SK-N-SH (cell line): ENCODE results near the gene TP73. TPM values are rescaled to one million over a fixed set of nuclear protein-coding genes. Genes with fewer than 3 reads are reported as not detected.
A peak's percentile ranks its signal among the peaks of the same experiment; 100 is the strongest.
"Not testable (repeated sequence)": the region's sequence is repeated elsewhere in the genome, so short reads cannot be mapped to it uniquely, and the experiment has no call there.

Experiments used
- CTCF ChIA-PET: fragments of 300-600, 350-600 bp; formaldehyde crosslinking; extraction: SDS; loops from one replicate; lab custom pipeline; 2021; lab: Yijun Ruan, JAX
- POLR2A ChIA-PET: fragments of 350-600 bp; sonication (Branson Sonifier 250); formaldehyde crosslinking; extraction: SDS; loops from one replicate; lab custom pipeline; 2020; ENCODE audit warnings: antibody characterized with exemption, inconsistent platforms; lab: Yijun Ruan, JAX
- DNase-seq: peaks from one replicate; pipeline ENCODE4 v3.0.0; 2012
- H2AFZ ChIP-seq: fragments of 200-600 bp; sonication (generic); 2 replicates; pipeline ENCODE4 v1.8.1; 2016; ENCODE audit warnings: antibody characterized with exemption, mild to moderate bottlenecking, low read depth
- H3F3A ChIP-seq: fragments of 200-600 bp; sonication (generic); replicated peaks from 2 replicates; pipeline ENCODE3; 2016; ENCODE audit warnings: antibody characterized with exemption, mild to moderate bottlenecking; ENCODE audit not compliant: insufficient read depth
- H3K27ac ChIP-seq, 2 experiments: fragments of 200-500 bp in 1 of 2; fragments of 200-600 bp in 1 of 2; sonication (Bioruptor generic) in 1 of 2; sonication (generic), shearing (Covaris generic) in 1 of 2; 2 replicates each; pipeline versions ENCODE4 v1.5.1 to v1.6.1; 2014 to 2016; ENCODE audit warnings: low read depth in 2 of 2, inconsistent platforms in 1 of 2, low read length in 1 of 2, mild to moderate bottlenecking in 1 of 2, mixed read lengths in 1 of 2
- H3K27me3 ChIP-seq: fragments of 200-600 bp; sonication (generic), shearing (Covaris generic); 2 replicates; pipeline ENCODE4 v1.6.1; 2016; ENCODE audit warnings: mixed run types; ENCODE audit not compliant: insufficient read depth
- H3K36me3 ChIP-seq, 2 experiments: fragments of 200-500 bp in 1 of 2; fragments of 200-600 bp in 1 of 2; sonication (Bioruptor generic) in 1 of 2; sonication (generic) in 1 of 2; replicated peaks in 1 of 2; 2 replicates each; pipeline versions ENCODE3 to v1.5.1; 2014 to 2016; ENCODE audit warnings: low read length in 1 of 2, mild to moderate bottlenecking in 1 of 2; ENCODE audit not compliant: insufficient read depth in 2 of 2, control insufficient read depth in 1 of 2
- H3K4me1 ChIP-seq, 2 experiments: fragments of 200-500 bp in 1 of 2; fragments of 200-600 bp in 1 of 2; sonication (Bioruptor generic) in 1 of 2; sonication (generic), shearing (Covaris generic) in 1 of 2; 2 replicates each; pipeline versions ENCODE4 v1.5.1 to v1.6.1; 2014 to 2016; ENCODE audit warnings: low read depth in 1 of 2, low read length in 1 of 2, mixed run types in 1 of 2; ENCODE audit not compliant: insufficient read depth in 2 of 2, control insufficient read depth in 1 of 2
- H3K4me2 ChIP-seq: fragments of 200-600 bp; sonication (generic), shearing (Covaris generic); 2 replicates; pipeline ENCODE4 v1.6.1; 2017; ENCODE audit warnings: mixed run types
- H3K4me3 ChIP-seq, 2 experiments: fragments of 200-500 bp in 1 of 2; fragments of 200-600 bp in 1 of 2; sonication (Bioruptor generic) in 1 of 2; sonication (generic), shearing (Covaris generic) in 1 of 2; 2 replicates each; pipeline versions ENCODE4 v1.5.1 to v1.8.1; 2014 to 2016; ENCODE audit warnings: low read depth in 2 of 2, inconsistent platforms in 1 of 2, low read length in 1 of 2, mild to moderate bottlenecking in 1 of 2, mixed read lengths in 1 of 2, moderate library complexity in 1 of 2
- H3K79me2 ChIP-seq: fragments of 200-600 bp; sonication (generic); 2 replicates; pipeline ENCODE4 v1.8.1; 2017; ENCODE audit warnings: mild to moderate bottlenecking; ENCODE audit not compliant: insufficient read depth
- H3K9ac ChIP-seq: fragments of 200-600 bp; sonication (generic); 2 replicates; pipeline ENCODE4 v1.6.1; 2017; ENCODE audit warnings: mixed run types
- H3K9me2 ChIP-seq: fragments of 200-600 bp; sonication (generic); 2 replicates; pipeline ENCODE4 v1.6.1; 2017; ENCODE audit warnings: mixed run types
- H3K9me3 ChIP-seq: fragments of 200-600 bp; sonication (generic); 2 replicates; pipeline ENCODE4 v1.6.1; 2017; ENCODE audit warnings: mixed run types, mild to moderate bottlenecking, moderate library complexity
- H4K20me1 ChIP-seq: fragments of 200-600 bp; sonication (generic); 2 replicates; pipeline ENCODE4 v1.6.1; 2017; ENCODE audit warnings: mild to moderate bottlenecking, mixed run types; ENCODE audit not compliant: insufficient read depth
- EZH2phosphoT487 ChIP-seq: fragments of 200-600 bp; sonication (generic); IDR thresholded peaks from 2 replicates; pipeline ENCODE4 v1.6.1; 2017; ENCODE audit warnings: low read depth, mixed run types, mild to moderate bottlenecking, antibody characterized with exemption, moderate library complexity, borderline replicate concordance
- FOSL2 ChIP-seq: IDR thresholded peaks from 2 replicates; pipeline ENCODE4 v1.4.0; 2012; ENCODE audit warnings: low read depth, mild to moderate bottlenecking, moderate library complexity, borderline replicate concordance
- GABPA ChIP-seq: IDR thresholded peaks from 2 replicates; pipeline ENCODE4 v1.4.0; 2012; ENCODE audit warnings: low read depth, mild to moderate bottlenecking
- NFIC ChIP-seq: IDR thresholded peaks from 2 replicates; pipeline ENCODE4 v1.4.0; 2012; ENCODE audit warnings: borderline replicate concordance
- PBX3 ChIP-seq: IDR thresholded peaks from 2 replicates; pipeline ENCODE4; 2012
- POLR2AphosphoS5 ChIP-seq: IDR thresholded peaks from 2 replicates; pipeline ENCODE4 v1.6.1; 2012; ENCODE audit warnings: low read depth, low read length
- RAD21 ChIP-seq: IDR thresholded peaks from 2 replicates; pipeline ENCODE4 v1.6.1; 2012; ENCODE audit warnings: mild to moderate bottlenecking, low read length
- RFX5 ChIP-seq: IDR thresholded peaks from 2 replicates; pipeline ENCODE4 v1.6.1; 2012; ENCODE audit warnings: mild to moderate bottlenecking, improper control_type of control experiment, low read length
- RXRA ChIP-seq: IDR thresholded peaks from 2 replicates; pipeline ENCODE4 v1.4.0; 2012; ENCODE audit warnings: low read depth, mild to moderate bottlenecking, borderline replicate concordance
- SMC3 ChIP-seq: IDR thresholded peaks from 2 replicates; pipeline ENCODE4 v1.6.1; 2012; ENCODE audit warnings: low read depth, low read length, improper control_type of control experiment
- WGBS: methylation state at CpG from one replicate; pipeline ENCODE4 v1.1.6; 2017; ENCODE audit warnings: low lambda C conversion rate; 5-methylcytosine and 5-hydroxymethylcytosine counted together
- polyA plus RNA-seq, 3 experiments: library from polyadenylated mRNA; depleted of rRNA; stranded (reverse); fragments of >200 nt; gene quantifications; 2 replicates each; pipeline ENCODE4 v1.2.3, GENCODE V29; 2012
- TF ChIP-seq, protein P1 (sequence below): fragments of 200-600 bp; sonication (generic); IDR thresholded peaks from 2 replicates; pipeline ENCODE4 v1.6.1; 2017; ENCODE audit warnings: antibody characterized with exemption, mild to moderate bottlenecking, moderate library complexity
- TF ChIP-seq, protein P2 (sequence below): IDR thresholded peaks from 2 replicates; pipeline ENCODE4 v1.6.1; 2012; ENCODE audit warnings: mild to moderate bottlenecking, low read depth, low read length, moderate library complexity
- TF ChIP-seq, protein P3 (sequence below): fragments of 150-350 bp; IDR thresholded peaks from 2 replicates; pipeline ENCODE4 v1.6.1; 2017; ENCODE audit warnings: antibody characterized with exemption, low read length, low read depth, borderline replicate concordance
- TF ChIP-seq, protein P4 (sequence below): IDR thresholded peaks from 2 replicates; pipeline ENCODE4 v1.4.0; 2012; ENCODE audit warnings: low read depth, borderline replicate concordance

TP73 gene
- polyA plus RNA-seq, 1 of the 3 experiments (the other 2 are of a cell fraction): 0.64 TPM

GRCh38 chr1:3724416-3725030 is 72.2 kb downstream of the TP73 start:
- peak overlapping the region in 1 of 2 experiments; percentile 29; a peak in 1 of 4 replicates for H3K4me3 ChIP-seq
- H2AFZ ChIP-seq, H3K4me2 ChIP-seq, H3K27ac ChIP-seq, H3K9me2 ChIP-seq, H3K9ac ChIP-seq, H4K20me1 ChIP-seq, POLR2A ChIA-PET, H3K79me2 ChIP-seq, H3K27me3 ChIP-seq, H3F3A ChIP-seq, H3K9me3 ChIP-seq, H3K36me3 ChIP-seq: not testable (repeated sequence)
- H3K4me1 ChIP-seq: peaks cover 0 to 32% of the 10 kb centered on the region in 2 experiments; a peak in 1 of 4 replicates
- DNase-seq: peak; percentile 85
- WGBS: 38% methylated on average over 14 of the region's 18 CpGs
- TF ChIP-seq, protein P1, sequence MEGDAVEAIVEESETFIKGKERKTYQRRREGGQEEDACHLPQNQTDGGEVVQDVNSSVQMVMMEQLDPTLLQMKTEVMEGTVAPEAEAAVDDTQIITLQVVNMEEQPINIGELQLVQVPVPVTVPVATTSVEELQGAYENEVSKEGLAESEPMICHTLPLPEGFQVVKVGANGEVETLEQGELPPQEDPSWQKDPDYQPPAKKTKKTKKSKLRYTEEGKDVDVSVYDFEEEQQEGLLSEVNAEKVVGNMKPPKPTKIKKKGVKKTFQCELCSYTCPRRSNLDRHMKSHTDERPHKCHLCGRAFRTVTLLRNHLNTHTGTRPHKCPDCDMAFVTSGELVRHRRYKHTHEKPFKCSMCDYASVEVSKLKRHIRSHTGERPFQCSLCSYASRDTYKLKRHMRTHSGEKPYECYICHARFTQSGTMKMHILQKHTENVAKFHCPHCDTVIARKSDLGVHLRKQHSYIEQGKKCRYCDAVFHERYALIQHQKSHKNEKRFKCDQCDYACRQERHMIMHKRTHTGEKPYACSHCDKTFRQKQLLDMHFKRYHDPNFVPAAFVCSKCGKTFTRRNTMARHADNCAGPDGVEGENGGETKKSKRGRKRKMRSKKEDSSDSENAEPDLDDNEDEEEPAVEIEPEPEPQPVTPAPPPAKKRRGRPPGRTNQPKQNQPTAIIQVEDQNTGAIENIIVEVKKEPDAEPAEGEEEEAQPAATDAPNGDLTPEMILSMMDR: peak; percentile 91
- peak; percentile 95 for TF ChIP-seq RAD21
- TF ChIP-seq SMC3: peak; percentile 78
- CTCF ChIA-PET: interaction anchor here (0.6 to 16.2 kb wide), 57 partner anchors 10 to 273 kb away, joined by 3 to 369 read pairs (median 5); partner anchors contain the start of genes CCDC27, LRRC47, TP73 and TPRG1L

DNA sequence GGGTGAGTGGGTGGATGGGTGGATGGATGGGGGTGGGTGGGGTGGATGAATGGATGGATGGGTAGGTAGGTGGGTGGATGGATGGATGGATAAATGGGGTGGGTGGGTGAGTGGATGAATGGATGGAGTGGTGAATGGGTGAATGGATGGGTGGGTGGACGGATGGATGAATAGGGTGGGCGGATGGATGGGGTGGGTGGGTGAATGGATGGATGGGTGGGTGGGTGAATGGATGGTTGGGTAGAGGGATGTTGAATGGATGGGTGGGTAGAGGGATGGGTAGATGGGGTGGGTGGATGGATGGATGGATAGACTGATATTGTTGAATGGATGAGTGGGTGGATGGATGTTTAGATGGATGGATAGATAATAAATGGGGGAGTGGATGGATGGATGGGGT is 73.0 kb downstream of the TP73 start:
- Histone ChIP-seq H3K4me1 (peaks cover 0 to 23% of the 10 kb centered on the region in 2 experiments; a peak in 1 of 4 replicates), H4K20me1 (no peaks in the 10 kb centered on the region), H3K27me3 (no peaks in the 10 kb centered on the region), H3K4me3 (no peak overlapping the region), H3K9me2 (no peaks in the 10 kb centered on the region), H3K9ac (no peak overlapping the region), H3K9me3 (no peaks in the 10 kb centered on the region), H3K27ac (no peak overlapping the region), H2AFZ (no peak overlapping the region), H3K79me2 (no peaks in the 10 kb centered on the region), H3K4me2 (no peak overlapping the region), H3K36me3 (no peaks in the 10 kb centered on the region), H3F3A (no peaks in the 10 kb centered on the region)
- POLR2A ChIA-PET: no interaction called here
- DNase-seq: no peak
- CTCF ChIA-PET: interaction anchor here (0.9 to 16.2 kb wide), 17 partner anchors 9 to 106 kb away, joined by 4 to 369 read pairs (median 10); partner anchors contain the start of genes TP73 and TPRG1L
- TF ChIP-seq, protein P2, sequence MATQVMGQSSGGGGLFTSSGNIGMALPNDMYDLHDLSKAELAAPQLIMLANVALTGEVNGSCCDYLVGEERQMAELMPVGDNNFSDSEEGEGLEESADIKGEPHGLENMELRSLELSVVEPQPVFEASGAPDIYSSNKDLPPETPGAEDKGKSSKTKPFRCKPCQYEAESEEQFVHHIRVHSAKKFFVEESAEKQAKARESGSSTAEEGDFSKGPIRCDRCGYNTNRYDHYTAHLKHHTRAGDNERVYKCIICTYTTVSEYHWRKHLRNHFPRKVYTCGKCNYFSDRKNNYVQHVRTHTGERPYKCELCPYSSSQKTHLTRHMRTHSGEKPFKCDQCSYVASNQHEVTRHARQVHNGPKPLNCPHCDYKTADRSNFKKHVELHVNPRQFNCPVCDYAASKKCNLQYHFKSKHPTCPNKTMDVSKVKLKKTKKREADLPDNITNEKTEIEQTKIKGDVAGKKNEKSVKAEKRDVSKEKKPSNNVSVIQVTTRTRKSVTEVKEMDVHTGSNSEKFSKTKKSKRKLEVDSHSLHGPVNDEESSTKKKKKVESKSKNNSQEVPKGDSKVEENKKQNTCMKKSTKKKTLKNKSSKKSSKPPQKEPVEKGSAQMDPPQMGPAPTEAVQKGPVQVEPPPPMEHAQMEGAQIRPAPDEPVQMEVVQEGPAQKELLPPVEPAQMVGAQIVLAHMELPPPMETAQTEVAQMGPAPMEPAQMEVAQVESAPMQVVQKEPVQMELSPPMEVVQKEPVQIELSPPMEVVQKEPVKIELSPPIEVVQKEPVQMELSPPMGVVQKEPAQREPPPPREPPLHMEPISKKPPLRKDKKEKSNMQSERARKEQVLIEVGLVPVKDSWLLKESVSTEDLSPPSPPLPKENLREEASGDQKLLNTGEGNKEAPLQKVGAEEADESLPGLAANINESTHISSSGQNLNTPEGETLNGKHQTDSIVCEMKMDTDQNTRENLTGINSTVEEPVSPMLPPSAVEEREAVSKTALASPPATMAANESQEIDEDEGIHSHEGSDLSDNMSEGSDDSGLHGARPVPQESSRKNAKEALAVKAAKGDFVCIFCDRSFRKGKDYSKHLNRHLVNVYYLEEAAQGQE: no peak
- TF ChIP-seq FOSL2 (no peak), EZH2phosphoT487 (no peak), RFX5 (no peak), NFIC (no peak), SMC3 (no peak), PBX3 (no peak), POLR2AphosphoS5 (no peak), GABPA (no peak), RXRA (no peak)
- TF ChIP-seq, protein P3, sequence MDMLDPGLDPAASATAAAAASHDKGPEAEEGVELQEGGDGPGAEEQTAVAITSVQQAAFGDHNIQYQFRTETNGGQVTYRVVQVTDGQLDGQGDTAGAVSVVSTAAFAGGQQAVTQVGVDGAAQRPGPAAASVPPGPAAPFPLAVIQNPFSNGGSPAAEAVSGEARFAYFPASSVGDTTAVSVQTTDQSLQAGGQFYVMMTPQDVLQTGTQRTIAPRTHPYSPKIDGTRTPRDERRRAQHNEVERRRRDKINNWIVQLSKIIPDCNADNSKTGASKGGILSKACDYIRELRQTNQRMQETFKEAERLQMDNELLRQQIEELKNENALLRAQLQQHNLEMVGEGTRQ: no peak
- TF ChIP-seq, protein P4, sequence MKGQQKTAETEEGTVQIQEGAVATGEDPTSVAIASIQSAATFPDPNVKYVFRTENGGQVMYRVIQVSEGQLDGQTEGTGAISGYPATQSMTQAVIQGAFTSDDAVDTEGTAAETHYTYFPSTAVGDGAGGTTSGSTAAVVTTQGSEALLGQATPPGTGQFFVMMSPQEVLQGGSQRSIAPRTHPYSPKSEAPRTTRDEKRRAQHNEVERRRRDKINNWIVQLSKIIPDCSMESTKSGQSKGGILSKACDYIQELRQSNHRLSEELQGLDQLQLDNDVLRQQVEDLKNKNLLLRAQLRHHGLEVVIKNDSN: no peak
- WGBS: 94% methylated on average over 2 of the region's 2 CpGs
